K562 (cell line): ENCODE data around the gene IKBKE. TPM values are rescaled to one million over a fixed set of nuclear protein-coding genes. Genes with fewer than 3 reads are reported as not detected.

ENCODE experiments used
- CGGBP1 ChIP-seq: fragments of 250-450 bp; sonication (Bioruptor Pico); IDR thresholded peaks from 2 replicates; pipeline ENCODE4 v1.9.0; 2021; ENCODE audit warnings: mild to moderate bottlenecking
- ETS2 ChIP-seq: IDR thresholded peaks from 2 replicates; pipeline ENCODE4 v1.6.1; 2016; ENCODE audit warnings: borderline replicate concordance, missing genetic modification characterization, mild to moderate bottlenecking, moderate library complexity, missing compliant biosample characterization; ENCODE audit not compliant: poor library complexity, severe bottlenecking
- IRF2 ChIP-seq: sonication (generic); formaldehyde crosslinking; IDR thresholded peaks from 2 replicates; pipeline ENCODE4 v1.8.1; 2022; ENCODE audit warnings: mild to moderate bottlenecking, missing genetic modification reagents
- JUNB ChIP-seq: fragments of 450-650 bp; formaldehyde crosslinking; conservative IDR thresholded peaks from 2 replicates; pipeline ENCODE4 v1.4.0; 2020; ENCODE audit warnings: mild to moderate bottlenecking
- SUPT5H ChIP-seq: fragments of 450-650 bp; IDR thresholded peaks from 2 replicates; pipeline ENCODE4 v1.6.1; 2016
- ZNF23 ChIP-seq: fragments of 250-450 bp; sonication (Bioruptor Pico); IDR thresholded peaks from 2 replicates; pipeline ENCODE4 v1.4.0; 2020; ENCODE audit warnings: mild to moderate bottlenecking
- ZNF232 ChIP-seq: sonication (generic); formaldehyde crosslinking; IDR thresholded peaks from 2 replicates; pipeline ENCODE4 v1.8.0; 2022; ENCODE audit warnings: mild to moderate bottlenecking, missing genetic modification reagents
- ZNF239 ChIP-seq: fragments of 250-450 bp; sonication (Bioruptor Pico); IDR thresholded peaks from 2 replicates; pipeline ENCODE4 v1.4.0; 2020; ENCODE audit warnings: mild to moderate bottlenecking
- ZNF277 ChIP-seq: fragments of 250-450 bp; sonication (Bioruptor Pico); IDR thresholded peaks from 2 replicates; pipeline ENCODE4 v1.8.0; 2022; ENCODE audit warnings: inconsistent platforms, mild to moderate bottlenecking, moderate library complexity, borderline replicate concordance
- ZNF408 ChIP-seq: fragments of 250-450 bp; sonication (Bioruptor Pico); IDR thresholded peaks from 2 replicates; pipeline ENCODE4 v1.4.0; 2020; ENCODE audit warnings: low read depth, mild to moderate bottlenecking, moderate library complexity
- polyA plus RNA-seq, 8 experiments: library from polyadenylated mRNA; depleted of rRNA in 4 of 8; stranded (reverse) in 5 of 8; unstranded in 3 of 8; fragments of >200 nt; fragmentation: Nextera tagmentation in 2 of 8; fragmentation: Illumina TruSeq in 1 of 8; extraction: Ambion mirVana in 2 of 8; extraction: Trizol in 1 of 8; gene quantifications; 2 replicates each; pipeline versions ENCODE4 v1.2.1 to v1.2.3, GENCODE V29; 2011 to 2014; ENCODE audit warnings: inconsistent platforms in 1 of 8, missing spikeins in 1 of 8
- total RNA-seq, 7 experiments: library from RNA; depleted of rRNA in 6 of 7; stranded (reverse); fragments of >200 nt in 6 of 7; fragmentation: Illumina TruSeq in 2 of 7; extraction: Trizol in 2 of 7; gene quantifications; 2 replicates each; pipeline versions ENCODE4 v1.2.1 to v1.2.3, GENCODE V29; 2011 to 2021; ENCODE audit warnings: low replicate concordance in 1 of 7
- TF ChIP-seq, protein P1 (sequence below): fragments of 450-650 bp; IDR thresholded peaks from 2 replicates; pipeline ENCODE4 v1.6.1; 2018; ENCODE audit warnings: mild to moderate bottlenecking, low read depth; ENCODE audit not compliant: partially characterized antibody

Gene IKBKE
- total and polyA plus RNA-seq, 9 of the 15 experiments (the other 6 are each of a cell fraction or from before 2014, with no cell fraction given), result 2.3 to 9.0 (median 4.8) TPM

GRCh38 chr1:206465951-206466350 lies 4.3 kb upstream of the IKBKE start (continued):
- TF ChIP-seq ZNF23 (CRISPR knock-in tag), result no peak
- no peak for TF ChIP-seq CGGBP1 (CRISPR knock-in tag)
- no peak for TF ChIP-seq IRF2 (CRISPR knock-in tag)
- no peak for TF ChIP-seq ZNF239 (CRISPR knock-in tag)
- no peak for TF ChIP-seq ETS2 (tag)
- TF ChIP-seq, protein P1, sequence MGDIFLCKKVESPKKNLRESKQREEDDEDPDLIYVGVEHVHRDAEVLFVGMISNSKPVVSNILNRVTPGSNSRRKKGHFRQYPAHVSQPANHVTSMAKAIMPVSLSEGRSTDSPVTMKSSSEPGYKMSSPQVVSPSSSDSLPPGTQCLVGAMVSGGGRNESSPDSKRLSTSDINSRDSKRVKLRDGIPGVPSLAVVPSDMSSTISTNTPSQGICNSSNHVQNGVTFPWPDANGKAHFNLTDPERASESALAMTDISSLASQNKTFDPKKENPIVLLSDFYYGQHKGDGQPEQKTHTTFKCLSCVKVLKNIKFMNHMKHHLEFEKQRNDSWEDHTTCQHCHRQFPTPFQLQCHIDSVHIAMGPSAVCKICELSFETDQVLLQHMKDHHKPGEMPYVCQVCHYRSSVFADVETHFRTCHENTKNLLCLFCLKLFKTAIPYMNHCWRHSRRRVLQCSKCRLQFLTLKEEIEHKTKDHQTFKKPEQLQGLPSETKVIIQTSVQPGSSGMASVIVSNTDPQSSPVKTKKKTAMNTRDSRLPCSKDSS, result no peak
- TF ChIP-seq ZNF277 (CRISPR knock-in tag), result no peak
- TF ChIP-seq SUPT5H, result no peak
- TF ChIP-seq ZNF232, result no peak
- TF ChIP-seq JUNB, result no peak
- TF ChIP-seq ZNF408, result no peak
